ENCODE measurements around the gene C19orf81. TPM values are rescaled to one million over a fixed set of nuclear protein-coding genes. Genes with fewer than 3 reads are reported as not detected.

C19orf81 gene
- total RNA-seq (not detected), polyA plus RNA-seq (not detected)

GRCh38 chr19:50649433-50650391 lies at the start of gene C19orf81:
Gene C19orf81, plus strand, starts transcription at chr19:50649445. Its CDS starts 0 bp downstream, at chr19:50649445.
- H3K4me1 ChIP-seq: no peaks in the 10 kb centered on the region
- intact Hi-C loops (cut with DNase I): no loop called here
- DNase-seq: no peak
- no peak within 1 kb of the TSS for H3K27ac ChIP-seq
- no peak for TF ChIP-seq CTCF (IDR thresholded peaks at IDR 0.05)
- TF ChIP-seq POLR2A (IDR thresholded peaks at IDR 0.05): no peak
- TF ChIP-seq POLR2AphosphoS5 (IDR thresholded peaks at IDR 0.05): no peak
- TF ChIP-seq EP300 (IDR thresholded peaks at IDR 0.05): no peak
- WGBS, 2 donors: 30 to 34% methylated on average over 7 of the region's 7 CpGs
- peaks cover 0 to 3% (median 0%) of the 10 kb centered on the region in 4 donors for H3K9me3 ChIP-seq
- H3K4me3 ChIP-seq: no peak within 1 kb of the TSS
- H3K36me3 ChIP-seq: no peaks in the 10 kb centered on the region
- H3K27me3 ChIP-seq: peaks cover 0 to 68% (median 0%) of the 10 kb centered on the region in 3 donors

GRCh38 chr19:50601407-50602088 lies 47.7 kb upstream of the C19orf81 start:
- H3K9me3 ChIP-seq: no peaks in the 10 kb centered on the region
- H3K4me3 ChIP-seq: no peak overlapping the region
- intact Hi-C loops (cut with DNase I): no loop called here
- WGBS, 2 donors: 72 to 76% methylated on average over 11 of the region's 11 CpGs
- DNase-seq: no peak
- peaks cover 0 to 47% (median 3%) of the 10 kb centered on the region in 3 donors for H3K27me3 ChIP-seq
- H3K36me3 ChIP-seq: no peaks in the 10 kb centered on the region
- no peak overlapping the region for H3K27ac ChIP-seq
- TF ChIP-seq CTCF (IDR thresholded peaks at IDR 0.05): no peak
- TF ChIP-seq POLR2AphosphoS5 (IDR thresholded peaks at IDR 0.05): no peak
- TF ChIP-seq EP300 (IDR thresholded peaks at IDR 0.05): no peak
- no peak for TF ChIP-seq POLR2A (IDR thresholded peaks at IDR 0.05)
- H3K4me1 ChIP-seq: no peaks in the 10 kb centered on the region

- WGBS, 2 donors: 83% methylated on average over 5 of the region's 5 CpGs
- H3K9me3 ChIP-seq: no peaks in the 10 kb centered on the region
Observed at GRCh38 chr19:50602089-50602422, 47.2 kb upstream of the C19orf81 start.

GRCh38 chr19:50602496-50602895 lies 46.7 kb upstream of the C19orf81 start:
- Histone ChIP-seq H3K27me3 (peaks cover 0 to 56% (median 7%) of the 10 kb centered on the region in 3 donors), H3K36me3 (no peaks in the 10 kb centered on the region), H3K9me3 (no peaks in the 10 kb centered on the region), H3K27ac (no peak overlapping the region), H3K4me1 (peaks cover 0 to 2% (median 0%) of the 10 kb centered on the region in 4 donors), H3K4me3 (no peak overlapping the region)
- no peak for TF ChIP-seq EP300 (IDR thresholded peaks at IDR 0.05)
- no peak for TF ChIP-seq POLR2A (IDR thresholded peaks at IDR 0.05)
- TF ChIP-seq POLR2AphosphoS5 (IDR thresholded peaks at IDR 0.05): no peak
- TF ChIP-seq CTCF (IDR thresholded peaks at IDR 0.05): no peak
- DNase-seq: no peak
- WGBS, 2 donors: 85 to 86% methylated on average over 6 of the region's 6 CpGs
- intact Hi-C loops (cut with DNase I): no loop called here

More at GRCh38 chr19:50602089-50602422, 47.2 kb upstream of the C19orf81 start:
- intact Hi-C loops (cut with DNase I): no loop called here
- H3K4me1 ChIP-seq: no peaks in the 10 kb centered on the region
- H3K27me3 ChIP-seq: peaks cover 0 to 51% (median 7%) of the 10 kb centered on the region in 3 donors
- DNase-seq: no peak
- TF ChIP-seq EP300 (IDR thresholded peaks at IDR 0.05) (no peak), CTCF (IDR thresholded peaks at IDR 0.05) (no peak), POLR2AphosphoS5 (IDR thresholded peaks at IDR 0.05) (no peak), POLR2A (IDR thresholded peaks at IDR 0.05) (no peak)
- H3K27ac ChIP-seq: no peak overlapping the region
- no peaks in the 10 kb centered on the region for H3K36me3 ChIP-seq
- no peak overlapping the region for H3K4me3 ChIP-seq

Measured in sigmoid colon (tissue), 7 donors.